ENCODE results near the gene PRKRIP1. TPM values are rescaled to one million over a fixed set of nuclear protein-coding genes. Genes with fewer than 3 reads are reported as not detected.
A peak's percentile ranks its signal among the peaks of the same experiment; 100 is the strongest.

The PRKRIP1 gene
- total RNA-seq, 6 experiments from 2014 or later: 6.1 to 9.8 (median 8.9) TPM

DNA sequence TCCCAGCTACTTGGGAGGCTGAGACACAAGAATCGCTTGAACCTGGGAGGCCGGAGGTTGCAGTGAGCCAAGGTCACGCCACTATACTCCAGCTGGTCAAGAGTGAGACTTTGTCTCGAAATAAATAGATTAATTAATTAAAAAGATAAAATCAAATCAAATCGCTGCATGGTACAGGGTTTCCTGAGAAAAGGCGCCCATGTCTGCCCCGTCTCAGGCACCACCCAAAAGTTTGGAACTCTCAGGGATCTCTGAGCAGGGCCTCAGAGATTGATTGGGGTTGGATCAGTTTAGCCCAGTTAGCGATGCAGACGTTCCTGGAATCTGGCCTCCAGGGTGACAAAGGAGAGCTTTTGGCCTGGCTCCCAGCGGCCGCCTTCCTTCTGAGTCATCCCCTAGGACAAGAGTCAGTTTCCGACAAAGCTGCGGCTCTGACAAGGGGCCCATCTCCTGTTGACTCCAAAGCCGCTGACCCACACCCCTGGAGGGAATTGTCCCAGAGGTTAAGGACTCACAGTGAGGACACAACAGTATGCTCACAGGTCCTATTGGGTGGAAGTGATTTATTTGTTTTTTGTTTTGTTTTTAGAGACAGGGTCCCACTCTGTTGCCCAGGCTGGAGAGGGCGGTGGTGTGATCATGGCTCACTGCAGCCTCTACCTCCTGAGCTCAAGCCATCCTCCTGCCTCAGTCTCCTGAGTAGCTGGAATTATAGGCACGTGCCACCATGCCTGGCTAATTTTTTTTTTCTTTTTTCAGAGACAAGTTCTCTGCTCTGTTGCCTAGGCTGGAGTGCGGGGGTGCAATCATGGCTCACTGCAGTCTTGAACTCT is 44.0 kb downstream of the PRKRIP1 start:
- peak in 1 of 3 donors; percentile 72 for DNase-seq
- Histone ChIP-seq H3K9me3 (no peaks in the 10 kb centered on the region), H3K4me1 (no peaks in the 10 kb centered on the region), H3K27me3 (no peaks in the 10 kb centered on the region), H3K27ac (peak overlapping the region in 1 of 3 donors; percentile 4), H3K4me3 (no peak overlapping the region), H3K36me3 (no peaks in the 10 kb centered on the region)
- 77% methylated on average over 10 of the region's 17 CpGs for WGBS (ENCODE audit: insufficient coverage, low coverage, low lambda C conversion rate, missing lambda C conversion rate)
- intact Hi-C loops (cut with DNase I): no loop called here
- TF ChIP-seq POLR2A (IDR thresholded peaks at IDR 0.05) (no peak), CTCF (IDR thresholded peaks at IDR 0.05) (no peak)
- ATAC-seq: peak; percentile 77 to 92 (median 84)

GRCh38 chr7:102444961-102445673 is 49.0 kb downstream of the PRKRIP1 start:
- H3K9me3 ChIP-seq: no peaks in the 10 kb centered on the region
- 71% methylated on average over 12 of the region's 17 CpGs for WGBS (ENCODE audit: insufficient coverage, low coverage, low lambda C conversion rate, missing lambda C conversion rate)
- no peak overlapping the region for H3K27ac ChIP-seq
- no peak for TF ChIP-seq CTCF (IDR thresholded peaks at IDR 0.05)
- no peak overlapping the region for H3K4me3 ChIP-seq
- DNase-seq: no peak
- ATAC-seq: no peak
- peaks cover 0 to 4% (median 0%) of the 10 kb centered on the region in 4 donors for H3K36me3 ChIP-seq
- H3K4me1 ChIP-seq: no peaks in the 10 kb centered on the region
- H3K27me3 ChIP-seq: no peaks in the 10 kb centered on the region
- intact Hi-C loops (cut with DNase I): no loop called here

- TF ChIP-seq CTCF (IDR thresholded peaks at IDR 0.05): no peak
- no peak for TF ChIP-seq POLR2A (IDR thresholded peaks at IDR 0.05)
- ATAC-seq (no peak), DNase-seq (no peak)
- H3K4me1 ChIP-seq: no peaks in the 10 kb centered on the region
- no CpG with 5 or more reads among the region's 2 CpGs for WGBS (ENCODE audit: insufficient coverage, low coverage, low lambda C conversion rate, missing lambda C conversion rate)
- H3K27ac ChIP-seq: no peak overlapping the region
- intact Hi-C loops (cut with DNase I): no loop called here
- H3K36me3 ChIP-seq: peaks cover 0 to 4% (median 0%) of the 10 kb centered on the region in 4 donors
- H3K27me3 ChIP-seq: no peaks in the 10 kb centered on the region
- no peaks in the 10 kb centered on the region for H3K9me3 ChIP-seq
- no peak overlapping the region for H3K4me3 ChIP-seq
Observed at GRCh38 chr7:102445674-102446071, 49.5 kb downstream of the PRKRIP1 start.

DNA sequence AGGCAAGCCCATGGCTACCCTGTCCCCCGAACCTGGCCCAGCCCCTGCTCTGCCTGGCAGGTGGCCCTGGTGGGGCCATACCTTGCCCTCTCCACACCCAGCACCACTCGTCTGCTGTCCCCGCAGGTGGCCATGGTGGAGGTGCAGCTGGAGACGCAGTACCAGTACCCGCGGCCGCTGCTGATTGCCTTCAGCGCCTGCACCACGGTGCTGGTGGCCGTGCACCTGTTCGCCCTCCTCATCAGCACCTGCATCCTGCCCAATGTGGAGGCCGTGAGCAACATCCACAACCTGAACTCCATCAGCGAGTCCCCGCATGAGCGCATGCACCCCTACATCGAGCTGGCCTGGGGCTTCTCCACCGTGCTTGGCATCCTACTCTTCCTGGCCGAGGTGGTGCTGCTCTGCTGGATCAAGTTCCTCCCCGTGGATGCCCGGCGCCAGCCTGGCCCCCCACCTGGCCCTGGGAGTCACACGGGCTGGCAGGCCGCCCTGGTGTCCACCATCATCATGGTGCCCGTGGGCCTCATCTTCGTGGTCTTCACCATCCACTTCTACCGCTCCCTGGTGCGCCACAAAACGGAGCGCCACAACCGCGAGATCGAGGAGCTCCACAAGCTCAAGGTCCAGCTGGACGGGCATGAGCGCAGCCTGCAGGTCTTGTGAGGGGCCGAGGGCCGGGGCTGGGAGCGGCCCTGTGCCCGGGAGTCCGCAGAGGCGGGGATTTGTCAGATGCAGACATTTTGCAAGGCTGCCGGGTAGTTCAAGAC is 50.4 kb downstream of the PRKRIP1 start:
- WGBS (ENCODE audit: insufficient coverage, low coverage, low lambda C conversion rate, missing lambda C conversion rate): no CpG with 5 or more reads among the region's 41 CpGs
- TF ChIP-seq CTCF (IDR thresholded peaks at IDR 0.05): no peak
- DNase-seq (no peak), ATAC-seq (peak in 1 of 4 donors; percentile 12)
- Histone ChIP-seq H3K4me1 (no peaks in the 10 kb centered on the region), H3K9me3 (no peaks in the 10 kb centered on the region), H3K27ac (no peak overlapping the region), H3K36me3 (peaks cover 0 to 4% (median 0%) of the 10 kb centered on the region in 4 donors), H3K27me3 (no peaks in the 10 kb centered on the region), H3K4me3 (no peak overlapping the region)
- intact Hi-C loops (cut with DNase I): no loop called here
